Measurements from ENCODE around the gene MND1.

MND1 gene

DNA sequence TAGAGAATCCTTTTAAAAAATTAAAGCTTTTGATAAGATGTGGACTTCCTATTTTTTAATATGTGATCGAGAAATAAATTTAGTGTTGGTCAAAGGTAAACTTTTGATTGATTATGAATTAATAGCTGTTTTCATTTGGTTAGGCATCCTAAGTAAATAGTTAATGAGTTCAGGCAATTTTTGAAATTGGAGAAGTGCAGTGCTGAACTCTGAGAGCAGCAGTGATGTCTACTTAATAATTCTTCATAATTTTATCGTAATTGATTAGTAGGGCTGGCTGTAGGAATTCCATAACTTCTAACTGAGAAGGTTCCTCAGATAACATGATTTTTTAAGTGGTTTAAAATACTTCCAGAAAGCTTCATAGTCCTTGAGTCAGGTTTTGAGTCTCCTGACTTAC lies 1.5 kb downstream of the MND1 start:
- DNase-seq (ENCODE audit: low read depth) = no peak
- H3K4me3 ChIP-seq (replicated peaks; ENCODE audit: low read depth, low read length) = peak overlapping the region; percentile 70
- TF ChIP-seq, protein P1, sequence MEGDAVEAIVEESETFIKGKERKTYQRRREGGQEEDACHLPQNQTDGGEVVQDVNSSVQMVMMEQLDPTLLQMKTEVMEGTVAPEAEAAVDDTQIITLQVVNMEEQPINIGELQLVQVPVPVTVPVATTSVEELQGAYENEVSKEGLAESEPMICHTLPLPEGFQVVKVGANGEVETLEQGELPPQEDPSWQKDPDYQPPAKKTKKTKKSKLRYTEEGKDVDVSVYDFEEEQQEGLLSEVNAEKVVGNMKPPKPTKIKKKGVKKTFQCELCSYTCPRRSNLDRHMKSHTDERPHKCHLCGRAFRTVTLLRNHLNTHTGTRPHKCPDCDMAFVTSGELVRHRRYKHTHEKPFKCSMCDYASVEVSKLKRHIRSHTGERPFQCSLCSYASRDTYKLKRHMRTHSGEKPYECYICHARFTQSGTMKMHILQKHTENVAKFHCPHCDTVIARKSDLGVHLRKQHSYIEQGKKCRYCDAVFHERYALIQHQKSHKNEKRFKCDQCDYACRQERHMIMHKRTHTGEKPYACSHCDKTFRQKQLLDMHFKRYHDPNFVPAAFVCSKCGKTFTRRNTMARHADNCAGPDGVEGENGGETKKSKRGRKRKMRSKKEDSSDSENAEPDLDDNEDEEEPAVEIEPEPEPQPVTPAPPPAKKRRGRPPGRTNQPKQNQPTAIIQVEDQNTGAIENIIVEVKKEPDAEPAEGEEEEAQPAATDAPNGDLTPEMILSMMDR (IDR thresholded peaks at IDR 0.05; ENCODE audit: low read length, missing control alignments) = no peak

DNA sequence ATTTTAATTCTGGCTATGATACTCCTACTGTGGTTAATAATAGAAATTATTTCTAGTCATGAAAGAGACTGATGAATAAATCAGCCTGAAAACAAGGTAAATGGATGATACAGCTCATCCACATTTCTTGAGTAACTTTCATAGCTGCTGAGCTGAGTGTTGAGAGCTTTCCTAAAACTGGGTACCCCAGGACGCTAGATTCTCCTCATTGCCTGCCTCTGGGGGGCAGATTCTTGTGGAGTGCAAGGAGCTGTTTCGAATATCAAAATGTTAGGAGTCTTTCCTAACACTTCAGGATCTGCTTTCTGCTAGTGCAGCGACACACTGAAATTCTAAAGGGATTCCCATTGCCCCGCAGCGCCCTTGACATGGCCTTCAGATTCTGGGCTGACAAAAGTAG lies 2.1 kb downstream of the MND1 start:
- H3K4me3 ChIP-seq (replicated peaks; ENCODE audit: low read depth, low read length) = no peak overlapping the region
- DNase-seq (ENCODE audit: low read depth) = no peak
- TF ChIP-seq, protein P1 (IDR thresholded peaks at IDR 0.05; ENCODE audit: low read length, missing control alignments) = peak; percentile 10

DNA sequence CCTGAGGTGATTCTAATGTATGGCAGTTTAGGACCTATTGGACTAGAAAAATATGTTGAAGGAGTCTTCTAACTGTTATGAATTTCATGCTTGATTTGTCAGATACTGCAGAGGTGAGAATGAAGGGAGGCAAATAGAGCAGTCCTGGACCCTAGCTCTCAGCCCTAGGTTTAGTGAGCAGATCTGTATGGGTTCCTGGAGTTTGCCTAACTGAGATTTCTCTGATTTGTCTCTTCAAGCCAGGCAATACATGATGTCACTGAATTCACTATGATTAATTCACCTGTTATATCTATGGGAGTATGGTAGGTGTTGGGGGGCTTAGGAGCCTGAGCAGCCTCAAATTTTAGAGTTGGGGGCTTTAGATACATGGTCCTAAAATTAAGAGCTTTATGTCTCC lies 2.6 kb downstream of the MND1 start:
- no peak overlapping the region for H3K4me3 ChIP-seq (replicated peaks; ENCODE audit: low read depth, low read length)
- DNase-seq (ENCODE audit: low read depth) = no peak
- TF ChIP-seq, protein P1 (IDR thresholded peaks at IDR 0.05; ENCODE audit: low read length, missing control alignments) = no peak

DNA sequence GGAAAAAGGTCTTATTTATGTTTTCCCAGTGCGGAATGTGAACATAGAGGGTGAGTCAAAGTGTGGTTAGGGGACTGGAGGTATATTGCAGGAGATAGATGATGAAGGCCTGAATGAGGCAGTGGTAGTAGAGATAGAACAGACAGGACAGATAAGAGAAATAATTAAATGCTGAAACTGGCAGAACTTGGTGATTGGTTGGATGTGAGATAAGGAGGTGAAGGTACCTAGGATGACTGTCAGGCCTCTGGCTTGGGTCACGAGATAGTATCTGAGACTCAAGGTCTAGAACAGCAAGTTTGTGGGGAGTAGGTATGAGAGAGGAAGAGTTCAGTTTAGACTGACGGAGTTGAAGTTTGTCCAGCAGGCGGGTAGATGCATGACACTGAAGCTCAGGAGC lies 3.5 kb downstream of the MND1 start:
- TF ChIP-seq, protein P1 (IDR thresholded peaks at IDR 0.05; ENCODE audit: low read length, missing control alignments) = no peak
- no peak for DNase-seq (ENCODE audit: low read depth)
- no peak overlapping the region for H3K4me3 ChIP-seq (replicated peaks; ENCODE audit: low read depth, low read length)

DNA sequence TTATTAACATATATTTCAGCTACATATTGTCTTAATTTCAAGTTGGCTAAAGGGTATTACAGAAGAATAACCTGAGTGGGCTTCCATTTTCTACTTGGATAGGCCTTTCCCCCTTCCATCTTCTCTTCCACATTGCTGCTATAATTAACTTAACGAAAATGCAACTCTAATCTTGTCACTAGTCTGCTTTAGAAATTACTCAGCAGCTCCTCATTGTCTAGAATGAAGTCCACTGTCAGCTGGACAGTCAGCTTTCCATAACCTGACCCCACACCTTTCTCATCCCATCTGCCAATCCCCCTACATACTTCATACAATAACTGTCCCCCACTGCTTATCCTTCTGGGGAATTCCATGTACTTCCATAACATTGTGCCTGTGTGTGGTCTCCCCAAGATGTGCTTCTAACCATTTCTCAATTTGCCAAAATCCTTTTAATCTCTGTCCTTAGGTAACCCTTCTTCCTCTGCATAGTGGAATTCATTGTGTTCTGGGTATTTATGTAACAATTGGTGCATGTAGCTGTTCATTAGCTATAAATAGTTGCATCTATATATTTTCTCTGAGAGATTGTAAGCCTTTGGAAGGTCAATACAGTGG lies 4.8 kb downstream of the MND1 start:
- H3K4me3 ChIP-seq (replicated peaks; ENCODE audit: low read depth, low read length) = no peak overlapping the region
- TF ChIP-seq, protein P1 (IDR thresholded peaks at IDR 0.05; ENCODE audit: low read length, missing control alignments) = no peak
- DNase-seq (ENCODE audit: low read depth) = no peak

DNA sequence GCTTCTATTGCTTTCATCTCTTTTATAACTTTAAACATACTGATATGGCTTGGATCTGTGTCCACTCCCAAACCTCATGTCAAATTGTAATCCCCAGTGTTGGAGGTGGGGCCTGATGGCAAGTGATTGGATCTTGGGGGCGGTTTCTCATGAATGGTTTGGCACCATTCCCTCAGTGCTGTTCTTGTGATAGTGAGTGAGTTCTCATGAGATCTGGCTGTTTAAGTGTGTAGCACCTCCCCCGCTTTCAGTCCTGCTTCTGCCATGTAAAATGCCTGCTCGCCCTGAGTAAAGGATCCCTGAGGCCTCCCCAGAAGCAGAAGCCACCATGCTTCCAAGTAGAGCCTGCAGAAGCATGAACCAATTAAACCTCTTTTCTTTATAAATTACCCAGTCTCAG lies 17.7 kb downstream of the MND1 start:
- TF ChIP-seq, protein P1 (IDR thresholded peaks at IDR 0.05; ENCODE audit: low read length, missing control alignments) = no peak
- H3K4me3 ChIP-seq (replicated peaks; ENCODE audit: low read depth, low read length) = no peak overlapping the region
- peak; percentile 47 for DNase-seq (ENCODE audit: low read depth)

DNA sequence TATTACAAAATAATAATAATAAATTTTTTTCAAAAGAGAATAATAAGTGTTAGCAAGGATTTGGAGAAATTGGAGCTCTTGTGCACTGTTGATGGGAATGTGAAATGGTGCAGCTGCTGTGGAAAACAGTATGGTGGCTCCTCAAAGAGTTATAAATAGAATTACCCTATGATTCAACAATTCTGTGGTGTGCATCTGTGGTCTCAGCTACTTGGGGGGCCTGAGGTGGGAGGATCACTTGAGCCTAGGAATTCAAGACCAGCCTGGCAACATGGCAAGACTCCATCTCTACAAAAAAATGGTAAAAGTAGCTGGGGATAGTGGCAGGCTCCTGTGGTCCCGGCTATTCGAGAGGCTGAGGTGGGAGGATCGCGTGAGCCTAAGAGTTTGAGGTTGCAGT lies 19.6 kb downstream of the MND1 start:
- no peak for DNase-seq (ENCODE audit: low read depth)
- TF ChIP-seq, protein P1 (IDR thresholded peaks at IDR 0.05; ENCODE audit: low read length, missing control alignments) = no peak

More for the DNA sequence above, 19.6 kb downstream of the MND1 start:
- no peak overlapping the region for H3K4me3 ChIP-seq (replicated peaks; ENCODE audit: low read depth, low read length)
